ENCODE data around the gene DSP. TPM values are rescaled to one million over a fixed set of nuclear protein-coding genes. Genes with fewer than 3 reads are reported as not detected.
A peak's percentile ranks its signal among the peaks of the same experiment; 100 is the strongest.

DSP gene
- total and polyA plus RNA-seq, 2 of the 13 experiments (the other 11 are each of a cell fraction or from before 2014, with no cell fraction given) = 89.8 to 117 TPM

- H3K27ac ChIP-seq (ENCODE audit: extremely low read length, insufficient read depth, low read length) = no peak overlapping the region
- CTCF ChIA-PET (ENCODE audit: low intra/inter-chr PET ratio, low total read pairs) = no interaction called here
- intact Hi-C loops (cut with micrococcal nuclease; ENCODE audit: unreplicated experiment) = no loop called here
- POLR2A ChIA-PET = no interaction called here
- no peaks in the 10 kb centered on the region for H3K36me3 ChIP-seq (replicated peaks in 1 of 2; ENCODE audit: control insufficient read depth in 1 of 2, insufficient read depth in 2 of 2, low read length in 2 of 2)
- H2AFZ ChIP-seq (ENCODE audit: low read length) = no peak overlapping the region
- peaks cover 0 to 6% of the 10 kb centered on the region in 2 experiments; a peak in 1 of 5 replicates for H3K27me3 ChIP-seq (ENCODE audit: control insufficient read depth in 1 of 2, insufficient read depth in 2 of 2, low read length in 2 of 2)
- in situ Hi-C loops (cut with HindIII; ENCODE audit: extremely low pct_ligation_motif_present, low pct_unique_long_range_greater_than_20kb) = no loop called here
- FAIRE-seq = no peak
- no peaks in the 10 kb centered on the region for H3K9me3 ChIP-seq (ENCODE audit: low read length)
- TF ChIP-seq ZNF282 (IDR thresholded peaks at IDR 0.05; ENCODE audit: partially characterized antibody) (no peak), MAFK (conservative IDR thresholded peaks at IDR 0.05 in 1 of 2, IDR thresholded peaks at IDR 0.05 in 1 of 2; ENCODE audit: low read length in 2 of 2) (peak; percentile 86 to 87), ELF1 (CRISPR knock-in tag; IDR thresholded peaks at IDR 0.05) (no peak), MAFF (IDR thresholded peaks at IDR 0.05; ENCODE audit: low read depth, low read length) (peak; percentile 83)
- no peak overlapping the region for H3K9ac ChIP-seq (ENCODE audit: insufficient read depth, low read depth, low read length)
- WGBS (ENCODE audit: low lambda C conversion rate) = 35% methylated on average over 4 of the region's 4 CpGs
- no peak for ATAC-seq
- no peaks in the 10 kb centered on the region for H4K20me1 ChIP-seq (ENCODE audit: insufficient read depth, low read length)
- H3K79me2 ChIP-seq (ENCODE audit: insufficient read depth, low read length) = no peaks in the 10 kb centered on the region
- H3K4me1 ChIP-seq (ENCODE audit: insufficient read depth, low read length) = no peaks in the 10 kb centered on the region
- no peak overlapping the region for H3K4me2 ChIP-seq (ENCODE audit: low read depth, low read length)
- no peak for DNase-seq (ENCODE audit: low spot score)
- H3K4me3 ChIP-seq (replicated peaks in 1 of 3; ENCODE audit: insufficient read depth in 1 of 3, low read depth in 2 of 3, low read length in 3 of 3) = no peak overlapping the region
- BruUV-seq (replicated peaks) = no TSS peak
These were observed 91.9 kb downstream of the DSP start for GRCh38 chr6:7633361-7633760.

DNA sequence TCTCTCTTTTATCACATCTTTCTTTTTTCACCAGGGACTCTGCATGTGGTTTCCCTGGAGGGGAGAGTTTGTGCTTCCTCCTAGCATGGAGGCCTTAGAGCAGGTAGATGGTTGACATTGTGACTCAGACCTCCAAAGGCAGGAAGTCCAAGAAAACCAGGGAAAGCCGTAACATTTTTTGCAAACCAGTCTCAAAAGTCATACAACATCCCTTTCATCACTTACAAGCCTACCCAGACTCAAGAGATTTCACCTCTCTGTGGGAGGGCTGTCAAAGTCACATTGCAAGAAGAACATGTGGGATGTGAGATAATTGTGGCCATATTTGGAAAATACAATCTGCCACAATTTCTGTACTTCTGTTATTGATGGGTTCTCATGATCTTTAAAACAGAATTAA, 94.7 kb downstream of the DSP start:
- in situ Hi-C loops (cut with HindIII; ENCODE audit: extremely low pct_ligation_motif_present, low pct_unique_long_range_greater_than_20kb) (no loop called here), intact Hi-C loops (cut with micrococcal nuclease; ENCODE audit: unreplicated experiment) (no loop called here)
- Histone ChIP-seq H3K4me3 (replicated peaks in 1 of 3; ENCODE audit: insufficient read depth in 1 of 3, low read depth in 2 of 3, low read length in 3 of 3) (no peak overlapping the region), H2AFZ (ENCODE audit: low read length) (no peak overlapping the region), H3K27me3 (ENCODE audit: control insufficient read depth in 1 of 2, insufficient read depth in 2 of 2, low read length in 2 of 2) (peaks cover 0 to 4% of the 10 kb centered on the region in 2 experiments; a peak in 1 of 5 replicates), H3K79me2 (ENCODE audit: insufficient read depth, low read length) (no peaks in the 10 kb centered on the region), H3K9me3 (ENCODE audit: low read length) (no peaks in the 10 kb centered on the region), H3K4me1 (ENCODE audit: insufficient read depth, low read length) (peaks cover 6% of the 10 kb centered on the region; the same call in 1 of the 2 replicates), H3K9ac (ENCODE audit: insufficient read depth, low read depth, low read length) (no peak overlapping the region), H3K36me3 (replicated peaks in 1 of 2; ENCODE audit: control insufficient read depth in 1 of 2, insufficient read depth in 2 of 2, low read length in 2 of 2) (no peaks in the 10 kb centered on the region), H3K27ac (ENCODE audit: extremely low read length, insufficient read depth, low read length) (no peak overlapping the region), H3K4me2 (ENCODE audit: low read depth, low read length) (no peak overlapping the region), H4K20me1 (ENCODE audit: insufficient read depth, low read length) (no peaks in the 10 kb centered on the region)
- ChIA-PET POLR2A (no interaction called here), CTCF (ENCODE audit: low intra/inter-chr PET ratio, low total read pairs) (no interaction called here)
- no peak for ATAC-seq
- no peak for FAIRE-seq
- BruUV-seq (replicated peaks) = no TSS peak
- 0% methylated on average over 1 of the region's 1 CpG for WGBS (ENCODE audit: low lambda C conversion rate)
- DNase-seq (ENCODE audit: low spot score) = peak; percentile 23
- no peak for TF ChIP-seq TCF12 (IDR thresholded peaks at IDR 0.05)
- no peak for TF ChIP-seq TCF12 (CRISPR knock-in tag; IDR thresholded peaks at IDR 0.05)
- 0 out of 2 replicates have a peak, but pooled peaks have one; percentile 8 for TF ChIP-seq FOSL2 (CRISPR knock-in tag; IDR thresholded peaks at IDR 0.05)

Other genes starting within 250 kb of the DSP start
- 208 and 243 TPM in 2 replicates for gene SSR1, start 228.5 kb upstream of the DSP start, total RNA-seq (2016; rRNA removed; fragmentation: Illumina TruSeq; extraction: Trizol)
- gene SSR1, start 228.5 kb upstream of the DSP start, polyA plus RNA-seq (2011; rRNA removed) = 135 and 203 TPM in 2 replicates
- 0.15 TPM in 1 of 2 replicates, not detected in the other for gene CAGE1, start 151.9 kb upstream of the DSP start, total RNA-seq (2016; rRNA removed; fragmentation: Illumina TruSeq; extraction: Trizol)
- 0.01 and 0.03 TPM in 2 replicates for gene CAGE1, start 151.9 kb upstream of the DSP start, polyA plus RNA-seq (2011; rRNA removed)
- 37.8 and 45.7 TPM in 2 replicates for gene RIOK1, start 151.9 kb upstream of the DSP start, total RNA-seq (2016; rRNA removed; fragmentation: Illumina TruSeq; extraction: Trizol)
- gene RIOK1, start 151.9 kb upstream of the DSP start, polyA plus RNA-seq (2011; rRNA removed) = 9.1 and 9.4 TPM in 2 replicates
- 47.5 and 82.0 TPM in 2 replicates for gene SNRNP48, start 48.5 kb downstream of the DSP start, total RNA-seq (2016; rRNA removed; fragmentation: Illumina TruSeq; extraction: Trizol)
- 11.6 and 17.5 TPM in 2 replicates for gene SNRNP48, start 48.5 kb downstream of the DSP start, polyA plus RNA-seq (2011; rRNA removed)
- 0.09 TPM in 1 of 2 replicates, not detected in the other for gene BMP6, start 184.4 kb downstream of the DSP start, total RNA-seq (2016; rRNA removed; fragmentation: Illumina TruSeq; extraction: Trizol)
- 0.14 and 0.18 TPM in 2 replicates for gene BMP6, start 184.4 kb downstream of the DSP start, polyA plus RNA-seq (2011; rRNA removed)